SKM-1 treated with dmso at 0.1 percent for 144 hours (cell line): ENCODE results near the gene AKAP10.
"Not testable (repeated sequence)": the region's sequence is repeated elsewhere in the genome, so short reads cannot be mapped to it uniquely, and the experiment has no call there.

Experiments used
- DNase-seq: peaks from one replicate; lab custom pipeline; 2025; ENCODE audit not compliant: unreplicated experiment; lab: John Stamatoyannopoulos, UW

AKAP10 gene

GRCh38 chr17:19978805-19979211 is 1.2 kb upstream of the AKAP10 start:
- DNase-seq, result peak; percentile 68

GRCh38 chr17:19978209-19978802 is 678 bp upstream of the AKAP10 start:
- DNase-seq, result peak; percentile 81

- no peak for DNase-seq
Observed at GRCh38 chr17:19975601-19976000, 2.0 kb downstream of the AKAP10 start.

GRCh38 chr17:19973156-19973555 is 4.5 kb downstream of the AKAP10 start:
- DNase-seq, result no peak

- DNase-seq, result not testable (repeated sequence)
Observed at GRCh38 chr17:19962954-19963353, 14.7 kb downstream of the AKAP10 start.

- DNase-seq, result no peak
Observed at GRCh38 chr17:19958023-19958422, 19.6 kb downstream of the AKAP10 start.

- no peak for DNase-seq
Observed at GRCh38 chr17:19955099-19955498, 22.5 kb downstream of the AKAP10 start.

GRCh38 chr17:19951411-19951810 is 26.2 kb downstream of the AKAP10 start:
- DNase-seq, result not testable (repeated sequence)

- DNase-seq, result not testable (repeated sequence)
Observed at GRCh38 chr17:19950624-19951195, 26.9 kb downstream of the AKAP10 start.

GRCh38 chr17:19948116-19948943 is 29.3 kb downstream of the AKAP10 start:
- no peak for DNase-seq

- no peak for DNase-seq
Observed at GRCh38 chr17:19946921-19947320, 30.7 kb downstream of the AKAP10 start.

- no peak for DNase-seq
Observed at GRCh38 chr17:19945009-19945626, 32.5 kb downstream of the AKAP10 start.

- no peak for DNase-seq
Observed at GRCh38 chr17:19943599-19943998, 34.0 kb downstream of the AKAP10 start.

GRCh38 chr17:19943026-19943425 is 34.6 kb downstream of the AKAP10 start:
- no peak for DNase-seq

GRCh38 chr17:19940722-19941464 is 36.7 kb downstream of the AKAP10 start:
- DNase-seq, result no peak

- no peak for DNase-seq
Observed at GRCh38 chr17:19939993-19940721, 37.5 kb downstream of the AKAP10 start.

- no peak for DNase-seq
Observed at GRCh38 chr17:19938736-19939135, 38.9 kb downstream of the AKAP10 start.

- no peak for DNase-seq
Observed at GRCh38 chr17:19937522-19937921, 40.1 kb downstream of the AKAP10 start.

GRCh38 chr17:19935169-19935568 is 42.5 kb downstream of the AKAP10 start:
- DNase-seq, result no peak

GRCh38 chr17:19933628-19934027 is 44.0 kb downstream of the AKAP10 start:
- DNase-seq, result no peak
